Measurements from ENCODE around the gene ENOX2.

GRCh38 chrX:130896802-130897501 lies 6.1 kb downstream of the ENOX2 start:
- TF ChIP-seq CTCF (conservative IDR thresholded peaks at IDR 0.05): no peak
- no peak for TF ChIP-seq EZH2 (IDR thresholded peaks at IDR 0.05; ENCODE audit: low read depth)

Measured in PC-9 (cell line).